RWPE1 (cell line): ENCODE results near the gene DHCR24.

Experiments used
- CTCF ChIA-PET: fragments of 350-600 bp; sonication (Branson Sonifier 250); formaldehyde crosslinking; extraction: SDS; loops from one replicate; lab custom pipeline; 2021; lab: Yijun Ruan, JAX
- POLR2A ChIA-PET: fragments of 400-600 bp; formaldehyde crosslinking; extraction: SDS; loops from one replicate; lab custom pipeline; 2020; ENCODE audit warnings: antibody characterized with exemption; ENCODE audit not compliant: low non-redundant PET; lab: Yijun Ruan, JAX
- DNase-seq: peaks from one replicate; pipeline ENCODE4 v3.0.0; 2012; ENCODE audit warnings: low spot score
- H3K27ac ChIP-seq: fragments of 450-650 bp; 2 replicates; pipeline ENCODE4 v1.5.1; 2017
- TF ChIP-seq, protein P1 (sequence below): fragments of 450-650 bp; conservative IDR thresholded peaks from 2 replicates; pipeline ENCODE4 v1.5.1; 2017; ENCODE audit warnings: low read depth, mild to moderate bottlenecking

DHCR24 gene

DNA sequence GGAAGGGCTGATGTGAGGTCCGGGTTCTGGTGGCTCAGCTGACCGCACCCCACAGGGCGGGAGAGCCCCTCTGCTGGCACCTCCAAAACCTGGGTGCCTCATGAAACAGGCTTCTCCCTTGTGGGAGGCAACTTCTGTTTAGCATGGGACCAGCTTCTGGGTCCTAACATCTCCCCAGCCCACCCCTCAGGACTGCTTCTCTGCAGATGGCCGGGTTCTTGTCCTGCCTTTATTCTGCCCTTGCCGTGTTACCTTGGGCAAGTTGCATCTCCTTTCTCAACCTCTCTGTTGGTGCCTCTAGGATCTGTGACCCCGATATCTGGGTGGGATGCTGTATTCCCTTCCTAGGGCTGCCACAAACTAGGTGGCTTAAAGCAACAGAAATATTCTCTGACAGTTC is 70.9 kb downstream of the DHCR24 start:
- TF ChIP-seq, protein P1, sequence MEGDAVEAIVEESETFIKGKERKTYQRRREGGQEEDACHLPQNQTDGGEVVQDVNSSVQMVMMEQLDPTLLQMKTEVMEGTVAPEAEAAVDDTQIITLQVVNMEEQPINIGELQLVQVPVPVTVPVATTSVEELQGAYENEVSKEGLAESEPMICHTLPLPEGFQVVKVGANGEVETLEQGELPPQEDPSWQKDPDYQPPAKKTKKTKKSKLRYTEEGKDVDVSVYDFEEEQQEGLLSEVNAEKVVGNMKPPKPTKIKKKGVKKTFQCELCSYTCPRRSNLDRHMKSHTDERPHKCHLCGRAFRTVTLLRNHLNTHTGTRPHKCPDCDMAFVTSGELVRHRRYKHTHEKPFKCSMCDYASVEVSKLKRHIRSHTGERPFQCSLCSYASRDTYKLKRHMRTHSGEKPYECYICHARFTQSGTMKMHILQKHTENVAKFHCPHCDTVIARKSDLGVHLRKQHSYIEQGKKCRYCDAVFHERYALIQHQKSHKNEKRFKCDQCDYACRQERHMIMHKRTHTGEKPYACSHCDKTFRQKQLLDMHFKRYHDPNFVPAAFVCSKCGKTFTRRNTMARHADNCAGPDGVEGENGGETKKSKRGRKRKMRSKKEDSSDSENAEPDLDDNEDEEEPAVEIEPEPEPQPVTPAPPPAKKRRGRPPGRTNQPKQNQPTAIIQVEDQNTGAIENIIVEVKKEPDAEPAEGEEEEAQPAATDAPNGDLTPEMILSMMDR, result no peak
- POLR2A ChIA-PET, result no interaction called here
- no peak overlapping the region for H3K27ac ChIP-seq
- CTCF ChIA-PET, result interaction anchor here (0.6 to 0.7 kb wide), 2 partner anchors 74 to 149 kb away, joined by 3 read pairs; no protein-coding TSS in a partner anchor
- no peak for DNase-seq

DNA sequence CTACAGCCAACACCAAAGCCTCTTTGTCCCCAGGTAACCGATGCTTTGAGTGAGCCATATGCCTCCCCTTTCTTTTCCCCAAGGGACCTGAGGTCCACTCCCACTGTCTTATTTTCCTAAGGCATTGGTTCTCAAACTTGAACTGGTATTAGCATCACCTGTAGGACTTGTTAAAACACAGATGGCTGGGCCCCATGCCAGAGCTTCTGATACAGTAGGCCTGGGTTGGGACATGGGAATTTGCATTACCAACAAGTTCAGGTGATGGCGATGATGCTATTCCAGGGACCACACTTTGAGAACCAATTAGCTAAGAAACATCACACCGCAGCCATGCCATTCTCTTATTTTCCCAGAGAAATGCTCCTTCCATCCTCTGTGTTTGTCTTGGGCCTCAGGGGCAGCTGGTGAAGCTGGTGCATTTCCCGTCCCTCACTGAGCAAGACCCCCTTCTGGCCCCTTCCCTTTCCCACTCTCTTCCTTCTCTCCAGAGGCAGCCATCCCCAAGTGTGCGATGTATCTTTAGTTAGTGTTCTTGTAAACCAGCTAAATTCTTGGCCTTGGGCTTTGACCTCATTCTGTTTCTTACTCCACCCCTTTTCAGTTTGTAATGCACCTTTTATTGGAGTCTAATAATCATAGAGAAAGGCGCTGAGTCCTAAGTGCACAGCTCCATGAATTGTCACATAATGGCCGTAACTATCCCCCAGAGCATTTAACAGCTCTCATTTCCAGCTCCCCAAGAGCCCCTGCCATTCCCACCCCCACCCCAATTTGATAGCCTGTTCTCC is 71.7 kb downstream of the DHCR24 start:
- CTCF ChIA-PET, result interaction anchor here (0.7 to 1.3 kb wide), 3 partner anchors 14 to 746 kb away, joined by 3 to 4 read pairs (median 3); partner anchors contain the start of gene TTC22
- H3K27ac ChIP-seq, result no peak overlapping the region
- no peak for DNase-seq
- TF ChIP-seq, protein P1, result no peak
- POLR2A ChIA-PET, result no interaction called here

DNA sequence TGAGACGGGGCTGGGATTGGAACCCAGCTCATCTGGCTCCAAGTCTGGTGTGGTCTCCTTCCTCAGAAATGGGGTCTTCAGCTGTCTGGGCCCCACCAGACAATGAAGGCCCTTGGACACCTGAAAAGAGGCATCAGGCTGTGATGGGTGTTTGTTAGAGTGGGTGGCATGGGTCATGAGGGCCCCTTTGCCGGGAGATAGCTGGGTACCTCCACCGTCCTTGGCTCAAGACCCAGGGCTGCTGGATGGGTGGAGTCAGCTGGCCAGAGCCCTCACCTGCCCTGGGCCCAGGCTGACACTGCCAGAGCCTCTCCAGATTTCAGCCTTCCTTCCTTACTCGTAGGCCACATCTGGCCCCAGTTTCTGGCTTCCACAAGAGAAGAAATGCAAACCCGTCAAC is 72.4 kb downstream of the DHCR24 start:
- no peak for DNase-seq
- ChIA-PET CTCF (interaction anchor here (1.3 kb wide), 1 partner anchor 13 kb away, joined by 4 read pairs; the partner anchor contains the start of gene TTC22), POLR2A (no interaction called here)
- TF ChIP-seq, protein P1, result no peak
- no peak overlapping the region for H3K27ac ChIP-seq

DNA sequence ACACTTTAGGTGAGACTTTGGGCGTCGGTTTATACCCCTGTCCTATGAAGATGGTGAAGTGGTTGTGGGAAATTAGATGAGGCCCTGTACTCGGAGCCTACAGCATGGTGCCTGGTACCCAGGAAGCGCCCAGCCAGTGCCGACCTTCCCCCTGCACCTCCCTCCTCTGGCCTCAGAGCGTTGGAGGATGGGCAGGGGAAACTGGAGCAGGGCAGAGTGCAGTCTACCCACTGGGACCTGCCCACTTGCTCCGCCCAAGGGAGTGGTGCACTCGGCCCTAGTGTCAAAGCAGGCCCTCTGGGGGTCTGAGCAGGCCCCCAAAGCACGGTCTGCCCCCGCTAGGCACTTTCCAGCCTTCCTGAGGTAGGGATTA is 72.9 kb downstream of the DHCR24 start:
- TF ChIP-seq, protein P1, result no peak
- DNase-seq, result no peak
- CTCF ChIA-PET, result interaction anchor here (0.8 kb wide), 1 partner anchor 12 kb away, joined by 3 read pairs; no protein-coding TSS in a partner anchor
- no peak overlapping the region for H3K27ac ChIP-seq
- POLR2A ChIA-PET, result no interaction called here

DNA sequence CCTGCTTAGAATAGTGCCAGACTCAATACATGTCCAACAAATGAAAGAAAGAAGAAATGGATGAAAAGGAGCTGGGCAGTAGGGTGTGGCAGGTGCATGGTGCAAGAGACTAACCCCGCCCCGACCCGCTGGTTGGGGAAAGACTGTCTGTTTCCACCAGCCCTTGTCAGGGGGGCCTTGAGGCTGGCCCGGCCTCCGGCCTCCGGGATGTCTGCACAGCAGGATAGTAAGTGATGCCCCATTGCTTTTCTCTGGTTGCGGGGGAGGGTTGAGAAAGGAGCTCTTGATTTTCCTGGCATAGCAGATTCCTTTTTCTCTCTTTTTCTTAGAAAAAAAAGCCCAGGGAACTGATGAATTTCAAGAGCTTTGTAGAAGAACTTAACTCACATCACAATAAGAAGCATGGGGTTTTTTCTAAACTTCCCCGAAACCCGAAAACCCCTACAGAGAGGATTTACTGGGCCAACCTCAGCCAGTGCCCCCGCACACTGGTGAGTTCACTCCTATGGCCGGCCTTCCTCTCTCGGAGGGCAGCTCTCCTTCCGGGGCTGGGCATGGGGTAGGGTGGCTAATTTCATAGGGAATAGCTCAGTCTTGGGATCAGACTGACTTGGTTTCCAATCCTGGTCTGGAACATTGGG is 73.4 kb downstream of the DHCR24 start:
- TF ChIP-seq, protein P1, result no peak
- ChIA-PET POLR2A (no interaction called here), CTCF (interaction anchor here (0.8 kb wide), 2 partner anchors 12 to 109 kb away, joined by 3 to 5 read pairs; no protein-coding TSS in a partner anchor)
- DNase-seq, result no peak
- H3K27ac ChIP-seq, result no peak overlapping the region

DNA sequence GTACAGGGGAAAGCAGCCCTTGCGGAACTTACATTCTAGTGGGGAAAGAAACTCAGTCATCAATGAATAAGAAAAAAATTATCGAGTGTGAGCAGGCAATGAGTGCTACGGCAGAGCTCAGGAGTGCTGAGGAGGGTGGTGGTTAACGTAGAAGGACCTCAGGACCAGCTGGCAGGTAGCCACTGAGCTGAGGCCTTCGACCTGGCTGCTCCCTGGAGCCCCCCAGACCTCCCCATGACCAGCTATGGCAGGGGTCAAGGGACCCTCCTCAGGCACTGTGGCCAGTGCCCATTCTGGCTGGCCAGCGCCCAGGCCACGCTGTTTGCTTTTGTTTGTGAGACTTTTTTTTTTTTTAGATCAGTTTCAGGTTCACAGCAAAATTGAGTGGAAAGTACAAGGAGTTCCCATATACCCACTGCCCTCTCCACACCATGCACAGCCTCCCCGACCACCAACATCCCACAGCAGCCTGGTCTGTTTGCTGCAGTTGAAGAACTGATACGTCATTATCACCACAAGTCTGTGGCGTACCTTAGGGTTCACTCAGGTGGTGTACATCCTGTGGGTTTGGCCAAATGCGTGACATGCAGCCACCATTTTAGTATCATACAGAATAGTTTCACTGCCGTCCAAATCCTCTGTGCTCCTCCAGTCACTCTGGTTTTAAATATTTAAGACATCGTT is 74.1 kb downstream of the DHCR24 start:
- TF ChIP-seq, protein P1, result no peak
- DNase-seq, result no peak
- ChIA-PET POLR2A (no interaction called here), CTCF (interaction anchor here (0.6 to 1.3 kb wide), 5 partner anchors 12 to 324 kb away, joined by 3 to 5 read pairs (median 5); partner anchors contain the start of gene TTC22)
- H3K27ac ChIP-seq, result no peak overlapping the region
